Panc1 (cell line): Measurements from ENCODE around the gene NLRP4. TPM values are rescaled to one million over a fixed set of nuclear protein-coding genes. Genes with fewer than 3 reads are reported as not detected.

Experiments
- ATAC-seq: fragments of 200-7000 bp; cut with Tn5 transposase; 2 replicates; pipeline ENCODE4 v1.9.1; 2020; ENCODE audit warnings: mild to moderate bottlenecking, moderate library complexity
- BruUV-seq: library from RNA; stranded (reverse); fragments of 400-500 nt; replicated peaks from 2 replicates; lab custom pipeline; 2021; lab: Mats Ljungman, UMichigan
- CTCF ChIA-PET: fragments of 300-600 bp; sonication (Branson Sonifier 250); formaldehyde crosslinking; loops from one replicate; lab custom pipeline; 2022; ENCODE audit warnings: antibody characterized with exemption; lab: Charles Lee
- POLR2A ChIA-PET: fragments of 300-600 bp; sonication (Branson Sonifier 250); formaldehyde crosslinking; loops from one replicate; lab custom pipeline; 2022; ENCODE audit warnings: antibody characterized with exemption; lab: Charles Lee
- DNase-seq: peaks from one replicate; pipeline ENCODE4 v3.0.0-alpha.2; 2010; ENCODE audit warnings: low read depth, low spot score
- H3K27ac ChIP-seq: 2 replicates; pipeline ENCODE4 v1.5.1; 2011; ENCODE audit warnings: mild to moderate bottlenecking, low read length, inconsistent platforms
- H3K27me3 ChIP-seq: fragments of 200-500 bp; sonication (Bioruptor generic); 2 replicates; pipeline ENCODE4 v1.6.0; 2014; ENCODE audit warnings: low read length, inconsistent platforms; ENCODE audit not compliant: control insufficient read depth, insufficient read depth
- H3K36me3 ChIP-seq: fragments of 200-500 bp; sonication (Bioruptor generic); 2 replicates; pipeline ENCODE4 v1.5.1; 2014; ENCODE audit warnings: inconsistent platforms, mild to moderate bottlenecking, low read length, moderate library complexity; ENCODE audit not compliant: control insufficient read depth, insufficient read depth
- H3K4me1 ChIP-seq: 2 replicates; pipeline ENCODE4 v1.5.1; 2011; ENCODE audit warnings: inconsistent platforms, mild to moderate bottlenecking, low read length, moderate library complexity; ENCODE audit not compliant: control insufficient read depth, insufficient read depth
- H3K4me3 ChIP-seq, 2 experiments: 2 replicates each; pipeline ENCODE4 v1.5.1; 2011 to 2012; ENCODE audit warnings: low read depth in 2 of 2, low read length in 2 of 2, mild to moderate bottlenecking in 2 of 2, inconsistent platforms in 1 of 2, moderate library complexity in 1 of 2
- H3K9me3 ChIP-seq: fragments of 200-500 bp; sonication (Bioruptor generic); 2 replicates; pipeline ENCODE4 v1.5.1; 2014; ENCODE audit warnings: low read depth, mild to moderate bottlenecking, inconsistent platforms, low read length, moderate library complexity; ENCODE audit not compliant: control insufficient read depth, insufficient read depth
- POLR2AphosphoS5 ChIP-seq: IDR thresholded peaks from 2 replicates; pipeline ENCODE4 v1.6.1; 2012; ENCODE audit warnings: mild to moderate bottlenecking, low read depth, low read length, moderate library complexity
- SIN3A ChIP-seq: IDR thresholded peaks from 2 replicates; pipeline ENCODE4 v1.6.1; 2012; ENCODE audit warnings: low read depth, mild to moderate bottlenecking, low read length, moderate library complexity, borderline replicate concordance; ENCODE audit not compliant: insufficient read depth
- TCF7L2 ChIP-seq: IDR thresholded peaks from 2 replicates; pipeline ENCODE4 v1.6.1; 2011; ENCODE audit warnings: mild to moderate bottlenecking, low read depth, low read length, inconsistent platforms
- in situ Hi-C: cut with HindIII; loops from 2 replicates; pipeline ENCODE4 v1.10.0; 2016; ENCODE audit warnings: low sequenced_read_pairs, low pct_unique_long_range_greater_than_20kb
- intact Hi-C: fragments of 100-400 bp; cut with micrococcal nuclease; formaldehyde crosslinking; loops from one replicate; pipeline ENCODE4 v1.10.0; 2022; ENCODE audit not compliant: unreplicated experiment
- total RNA-seq: library from RNA; stranded (reverse); gene quantifications from one replicate; pipeline ENCODE4 v1.2.1, GENCODE V29; 2021; ENCODE audit not compliant: unreplicated experiment
- TF ChIP-seq, protein P1 (sequence below): fragments of 450-650 bp; IDR thresholded peaks from 2 replicates; pipeline ENCODE4 v1.5.1; 2017; ENCODE audit warnings: mild to moderate bottlenecking
- TF ChIP-seq, protein P2 (sequence below), 2 experiments: IDR thresholded peaks; 2 replicates each; pipeline ENCODE4 v1.6.1; 2011 to 2012; ENCODE audit warnings: low read depth in 2 of 2, control low read depth in 1 of 2, low read length in 1 of 2, mild to moderate bottlenecking in 1 of 2, moderate library complexity in 1 of 2; ENCODE audit not compliant: insufficient read depth in 1 of 2

The NLRP4 gene
- total RNA-seq, 1 experiment from 2014 or later, result not detected

DNA sequence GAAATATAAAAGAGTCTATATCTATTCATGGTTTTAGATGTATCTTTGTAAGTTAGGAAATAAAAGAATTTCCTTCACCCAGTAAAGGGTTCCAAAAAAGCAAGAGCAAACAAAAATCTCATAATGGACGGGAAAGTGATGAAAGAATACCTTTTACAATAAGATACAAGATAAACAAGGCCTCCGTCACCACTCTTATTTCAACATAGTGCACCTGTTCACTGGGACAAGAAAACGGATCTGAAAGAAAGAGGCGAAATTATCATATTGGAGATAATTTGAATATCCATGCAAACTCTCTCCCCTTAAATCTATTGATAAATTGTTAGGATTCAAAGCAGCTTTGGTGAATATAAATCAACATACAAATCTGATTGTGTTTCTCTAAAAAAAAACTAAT lies 3.7 kb upstream of the NLRP4 start:
- in situ Hi-C loops (no loop called here), intact Hi-C loops (no loop called here)
- DNase-seq, result no peak
- H3K4me1 ChIP-seq, result no peaks in the 10 kb centered on the region
- CTCF ChIA-PET, result interaction anchor here (0.6 kb wide), 1 partner anchor 24 kb away, joined by 3 read pairs; no protein-coding TSS in a partner anchor
- H3K9me3 ChIP-seq, result no peaks in the 10 kb centered on the region
- no peak overlapping the region for H3K27ac ChIP-seq
- no TSS peak for BruUV-seq
- POLR2A ChIA-PET, result interaction anchor here (0.5 kb wide), 1 partner anchor 12 kb away, joined by 7 read pairs; no protein-coding TSS in a partner anchor
- no peak for ATAC-seq
- H3K27me3 ChIP-seq, result peaks cover 17% of the 10 kb centered on the region
- H3K36me3 ChIP-seq, result no peaks in the 10 kb centered on the region
- TF ChIP-seq, protein P1, sequence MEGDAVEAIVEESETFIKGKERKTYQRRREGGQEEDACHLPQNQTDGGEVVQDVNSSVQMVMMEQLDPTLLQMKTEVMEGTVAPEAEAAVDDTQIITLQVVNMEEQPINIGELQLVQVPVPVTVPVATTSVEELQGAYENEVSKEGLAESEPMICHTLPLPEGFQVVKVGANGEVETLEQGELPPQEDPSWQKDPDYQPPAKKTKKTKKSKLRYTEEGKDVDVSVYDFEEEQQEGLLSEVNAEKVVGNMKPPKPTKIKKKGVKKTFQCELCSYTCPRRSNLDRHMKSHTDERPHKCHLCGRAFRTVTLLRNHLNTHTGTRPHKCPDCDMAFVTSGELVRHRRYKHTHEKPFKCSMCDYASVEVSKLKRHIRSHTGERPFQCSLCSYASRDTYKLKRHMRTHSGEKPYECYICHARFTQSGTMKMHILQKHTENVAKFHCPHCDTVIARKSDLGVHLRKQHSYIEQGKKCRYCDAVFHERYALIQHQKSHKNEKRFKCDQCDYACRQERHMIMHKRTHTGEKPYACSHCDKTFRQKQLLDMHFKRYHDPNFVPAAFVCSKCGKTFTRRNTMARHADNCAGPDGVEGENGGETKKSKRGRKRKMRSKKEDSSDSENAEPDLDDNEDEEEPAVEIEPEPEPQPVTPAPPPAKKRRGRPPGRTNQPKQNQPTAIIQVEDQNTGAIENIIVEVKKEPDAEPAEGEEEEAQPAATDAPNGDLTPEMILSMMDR, result no peak
- TF ChIP-seq, protein P2, sequence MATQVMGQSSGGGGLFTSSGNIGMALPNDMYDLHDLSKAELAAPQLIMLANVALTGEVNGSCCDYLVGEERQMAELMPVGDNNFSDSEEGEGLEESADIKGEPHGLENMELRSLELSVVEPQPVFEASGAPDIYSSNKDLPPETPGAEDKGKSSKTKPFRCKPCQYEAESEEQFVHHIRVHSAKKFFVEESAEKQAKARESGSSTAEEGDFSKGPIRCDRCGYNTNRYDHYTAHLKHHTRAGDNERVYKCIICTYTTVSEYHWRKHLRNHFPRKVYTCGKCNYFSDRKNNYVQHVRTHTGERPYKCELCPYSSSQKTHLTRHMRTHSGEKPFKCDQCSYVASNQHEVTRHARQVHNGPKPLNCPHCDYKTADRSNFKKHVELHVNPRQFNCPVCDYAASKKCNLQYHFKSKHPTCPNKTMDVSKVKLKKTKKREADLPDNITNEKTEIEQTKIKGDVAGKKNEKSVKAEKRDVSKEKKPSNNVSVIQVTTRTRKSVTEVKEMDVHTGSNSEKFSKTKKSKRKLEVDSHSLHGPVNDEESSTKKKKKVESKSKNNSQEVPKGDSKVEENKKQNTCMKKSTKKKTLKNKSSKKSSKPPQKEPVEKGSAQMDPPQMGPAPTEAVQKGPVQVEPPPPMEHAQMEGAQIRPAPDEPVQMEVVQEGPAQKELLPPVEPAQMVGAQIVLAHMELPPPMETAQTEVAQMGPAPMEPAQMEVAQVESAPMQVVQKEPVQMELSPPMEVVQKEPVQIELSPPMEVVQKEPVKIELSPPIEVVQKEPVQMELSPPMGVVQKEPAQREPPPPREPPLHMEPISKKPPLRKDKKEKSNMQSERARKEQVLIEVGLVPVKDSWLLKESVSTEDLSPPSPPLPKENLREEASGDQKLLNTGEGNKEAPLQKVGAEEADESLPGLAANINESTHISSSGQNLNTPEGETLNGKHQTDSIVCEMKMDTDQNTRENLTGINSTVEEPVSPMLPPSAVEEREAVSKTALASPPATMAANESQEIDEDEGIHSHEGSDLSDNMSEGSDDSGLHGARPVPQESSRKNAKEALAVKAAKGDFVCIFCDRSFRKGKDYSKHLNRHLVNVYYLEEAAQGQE (IDR thresholded peaks at IDR 0.05; ENCODE audit: insufficient read depth in 1 of 2, low read depth in 2 of 2, low read length in 1 of 2), result no peak
- TF ChIP-seq SIN3A (no peak), POLR2AphosphoS5 (no peak), TCF7L2 (no peak)
- no peak overlapping the region for H3K4me3 ChIP-seq

GRCh38 chr19:55838251-55838650 lies 1.9 kb downstream of the NLRP4 start:
- TF ChIP-seq, protein P1, result no peak
- TF ChIP-seq TCF7L2, result no peak
- TF ChIP-seq, protein P2 (IDR thresholded peaks at IDR 0.05; ENCODE audit: insufficient read depth in 1 of 2, low read depth in 2 of 2, low read length in 1 of 2), result no peak
- no peak for TF ChIP-seq SIN3A
- TF ChIP-seq POLR2AphosphoS5, result no peak
- no peaks in the 10 kb centered on the region for H3K36me3 ChIP-seq
- intact Hi-C loops (no loop called here), in situ Hi-C loops (no loop called here)
- H3K27ac ChIP-seq, result no peak overlapping the region
- H3K4me1 ChIP-seq, result no peaks in the 10 kb centered on the region
- ATAC-seq (no peak), DNase-seq (no peak)
- CTCF ChIA-PET, result no interaction called here
- POLR2A ChIA-PET, result no interaction called here
- no peak overlapping the region for H3K4me3 ChIP-seq
- H3K9me3 ChIP-seq, result no peaks in the 10 kb centered on the region
- no TSS peak for BruUV-seq
- peaks cover 17% of the 10 kb centered on the region for H3K27me3 ChIP-seq
